ENCODE results near the gene NUBP2. TPM values are rescaled to one million over a fixed set of nuclear protein-coding genes. Genes with fewer than 3 reads are reported as not detected.
"Not testable (repeated sequence)": the region's sequence is repeated elsewhere in the genome, so short reads cannot be mapped to it uniquely, and the experiment has no call there.

NUBP2 gene
- total RNA-seq, 1 experiment from 2014 or later = 123 TPM

GRCh38 chr16:1799263-1799662, 16.5 kb downstream of the NUBP2 start:
- DNase-seq (ENCODE audit: low read depth) = not testable (repeated sequence)

DNA sequence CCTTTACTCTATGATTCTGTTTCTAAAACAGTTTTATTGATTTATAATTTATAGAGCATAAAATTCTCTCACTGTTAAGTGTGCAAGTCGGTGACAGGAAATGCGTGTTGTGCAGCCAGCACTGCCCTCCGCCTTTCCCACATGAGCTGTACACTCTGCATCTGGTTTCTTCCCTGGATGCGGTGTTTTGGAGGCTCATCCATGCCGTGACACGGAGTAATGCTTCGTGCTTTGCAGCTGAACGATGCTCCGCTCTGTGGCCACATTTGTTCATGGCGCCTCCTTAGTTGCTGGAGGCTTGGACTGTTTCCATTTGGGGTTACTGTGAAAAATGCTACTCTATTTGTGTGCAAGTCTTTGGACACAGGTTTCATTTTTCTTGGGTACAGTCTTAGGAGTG, 17.9 kb downstream of the NUBP2 start:
- DNase-seq (ENCODE audit: low read depth) = no peak

DNA sequence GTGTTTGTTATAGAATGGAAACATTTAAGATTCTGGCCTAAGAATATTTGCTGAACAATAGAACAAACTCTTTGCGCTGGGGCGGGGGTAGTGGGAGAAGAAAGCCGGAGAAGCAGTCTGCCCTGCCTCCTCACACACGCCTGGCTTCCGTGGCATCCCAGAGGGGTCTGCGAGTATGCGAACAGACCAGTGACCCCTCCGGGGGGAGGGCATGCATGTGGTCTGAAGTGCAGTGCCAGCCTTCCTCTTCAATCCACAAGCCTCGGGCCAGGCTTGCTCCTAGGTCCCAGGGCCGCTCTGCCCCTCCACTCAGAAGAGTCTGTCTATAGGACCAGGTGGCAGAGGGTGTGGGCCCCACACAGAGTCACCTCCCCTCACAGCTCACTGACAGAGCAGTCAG, 24.9 kb downstream of the NUBP2 start:
- DNase-seq (ENCODE audit: low read depth) = no peak

DNA sequence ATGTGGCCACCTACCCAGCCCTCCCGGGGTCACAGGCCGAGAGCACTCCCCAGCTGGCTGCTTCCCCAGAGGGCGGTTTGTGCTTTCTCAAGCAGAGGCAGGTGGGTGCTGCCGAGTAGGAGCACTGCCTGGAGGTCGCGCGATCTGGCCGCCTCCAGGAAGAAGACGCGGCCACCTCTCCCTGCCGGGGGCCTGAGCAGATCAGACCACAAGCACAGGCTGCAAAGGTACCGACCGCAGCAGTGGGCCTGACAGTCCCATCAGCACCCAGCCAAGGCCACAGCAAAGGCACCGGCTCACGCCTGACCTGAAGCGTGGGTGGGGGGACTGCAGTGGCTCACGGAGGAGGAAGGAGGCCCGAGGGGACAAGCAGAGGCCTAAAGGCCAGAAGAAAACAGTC, 25.9 kb downstream of the NUBP2 start:
- DNase-seq (ENCODE audit: low read depth) = no peak

DNA sequence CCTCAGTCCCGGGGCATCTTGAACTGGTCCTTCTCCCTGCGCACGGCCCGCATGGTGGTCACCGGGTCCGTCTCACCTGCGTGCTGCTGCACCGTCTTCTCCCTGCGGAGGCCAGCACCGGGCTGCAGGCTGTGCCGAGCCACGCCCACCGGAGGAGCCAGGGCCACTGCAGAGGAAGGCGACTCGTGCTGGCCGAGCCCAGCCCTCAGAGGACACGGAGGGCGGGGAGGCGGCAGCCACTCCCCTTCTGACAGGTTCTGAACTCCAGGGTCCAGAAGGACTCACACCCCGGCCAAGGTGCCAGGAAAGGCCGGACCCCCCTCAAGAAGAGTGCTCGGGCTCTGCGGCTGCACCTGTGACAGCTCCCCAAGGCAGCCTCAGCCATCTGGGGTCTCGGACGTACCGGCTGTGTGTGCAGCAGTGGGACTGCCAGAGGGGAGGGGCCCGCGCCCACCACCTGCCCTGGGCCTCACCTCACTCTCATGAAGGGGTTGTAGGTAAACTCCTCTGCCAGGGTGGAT, 26.6 kb downstream of the NUBP2 start:
- DNase-seq (ENCODE audit: low read depth) = no peak

GRCh38 chr16:1810106-1810505, 27.3 kb downstream of the NUBP2 start:
- no peak for DNase-seq (ENCODE audit: low read depth)

GRCh38 chr16:1810536-1810935, 27.8 kb downstream of the NUBP2 start:
- no peak for DNase-seq (ENCODE audit: low read depth)

DNA sequence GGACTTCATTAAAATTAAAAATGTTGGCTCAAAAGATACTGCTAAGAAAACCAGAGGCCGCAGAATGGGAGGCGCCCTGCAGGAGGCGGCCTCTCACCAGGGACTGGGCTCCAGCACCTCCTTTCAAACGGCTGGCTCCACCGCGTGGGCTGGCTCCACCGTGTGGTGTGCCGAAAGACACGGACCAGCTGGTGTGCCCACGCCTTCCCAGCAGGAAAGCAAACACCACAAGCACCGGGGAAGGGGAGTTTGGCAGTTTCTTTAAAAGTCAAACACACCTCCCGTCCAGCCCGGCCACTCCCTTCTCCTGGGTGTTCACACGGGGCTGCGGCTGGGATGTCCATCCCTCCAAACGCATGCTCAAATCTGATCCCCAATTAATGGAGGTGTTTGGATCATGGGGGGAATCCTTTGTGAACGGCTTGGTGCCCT, 30.0 kb downstream of the NUBP2 start:
- peak; percentile 12 for DNase-seq (ENCODE audit: low read depth)

GRCh38 chr16:1815461-1815860, 32.7 kb downstream of the NUBP2 start:
- no peak for DNase-seq (ENCODE audit: low read depth)

DNA sequence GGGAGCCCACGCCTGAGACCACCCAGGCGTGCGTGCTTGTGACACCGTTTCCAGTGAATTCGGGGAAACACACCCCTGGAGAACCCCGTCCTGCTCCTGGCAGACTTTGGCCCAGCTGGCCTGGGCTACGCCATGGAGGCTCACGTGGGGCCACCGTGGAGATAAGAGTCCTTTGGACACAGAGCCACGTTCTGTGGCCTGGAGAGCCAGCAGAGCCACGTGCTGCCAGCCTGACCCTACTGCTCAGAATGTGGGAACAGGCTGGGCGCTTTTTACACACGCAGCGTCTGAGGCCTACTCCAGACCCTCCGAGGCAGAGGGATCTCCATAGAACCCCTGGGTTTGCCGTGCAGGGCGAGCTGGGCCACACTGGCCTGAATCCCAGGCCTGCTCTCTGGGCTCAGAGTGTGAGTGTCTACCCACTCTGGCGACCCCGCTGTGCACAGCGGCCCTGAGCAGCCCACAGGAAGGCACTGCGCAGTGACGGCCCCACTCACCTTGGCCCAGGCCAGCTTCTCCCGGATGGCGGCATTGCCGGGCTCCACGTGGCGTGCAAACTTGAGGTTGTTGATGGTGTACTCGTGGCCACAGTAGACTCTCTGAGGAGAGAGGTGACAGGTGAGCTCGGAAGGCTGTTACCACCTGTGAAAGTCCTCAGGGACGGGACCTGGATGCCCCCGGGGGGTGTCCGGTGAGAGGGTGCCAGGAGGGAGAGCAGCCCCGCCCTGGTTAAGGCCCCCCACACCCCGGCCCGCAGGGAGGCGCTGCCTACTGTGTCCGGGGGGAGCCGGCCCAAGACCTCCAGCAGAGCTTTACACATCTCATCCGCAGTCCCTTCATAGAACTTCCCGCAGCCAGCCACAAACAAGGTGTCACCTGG, 33.9 kb downstream of the NUBP2 start:
- no peak for DNase-seq (ENCODE audit: low read depth)

DNA sequence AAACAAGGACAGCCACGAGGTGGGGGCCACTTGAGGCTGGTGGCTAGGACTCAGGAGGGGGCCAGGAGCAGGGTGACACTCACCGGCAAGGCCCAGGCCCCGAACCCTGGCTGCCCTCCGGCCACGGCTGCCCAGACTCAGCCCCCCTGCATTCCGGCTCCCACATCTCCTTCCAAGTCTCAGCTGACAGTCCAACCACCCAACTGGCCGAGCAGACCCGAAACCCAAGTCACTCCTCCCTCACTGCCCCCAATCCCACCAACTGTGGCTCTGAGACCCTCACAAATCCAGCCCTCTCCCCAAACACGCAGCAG, 34.5 kb downstream of the NUBP2 start:
- no peak for DNase-seq (ENCODE audit: low read depth)

- DNase-seq (ENCODE audit: low read depth) = no peak
Measured at GRCh38 chr16:1817716-1818115, 35.0 kb downstream of the NUBP2 start.

DNA sequence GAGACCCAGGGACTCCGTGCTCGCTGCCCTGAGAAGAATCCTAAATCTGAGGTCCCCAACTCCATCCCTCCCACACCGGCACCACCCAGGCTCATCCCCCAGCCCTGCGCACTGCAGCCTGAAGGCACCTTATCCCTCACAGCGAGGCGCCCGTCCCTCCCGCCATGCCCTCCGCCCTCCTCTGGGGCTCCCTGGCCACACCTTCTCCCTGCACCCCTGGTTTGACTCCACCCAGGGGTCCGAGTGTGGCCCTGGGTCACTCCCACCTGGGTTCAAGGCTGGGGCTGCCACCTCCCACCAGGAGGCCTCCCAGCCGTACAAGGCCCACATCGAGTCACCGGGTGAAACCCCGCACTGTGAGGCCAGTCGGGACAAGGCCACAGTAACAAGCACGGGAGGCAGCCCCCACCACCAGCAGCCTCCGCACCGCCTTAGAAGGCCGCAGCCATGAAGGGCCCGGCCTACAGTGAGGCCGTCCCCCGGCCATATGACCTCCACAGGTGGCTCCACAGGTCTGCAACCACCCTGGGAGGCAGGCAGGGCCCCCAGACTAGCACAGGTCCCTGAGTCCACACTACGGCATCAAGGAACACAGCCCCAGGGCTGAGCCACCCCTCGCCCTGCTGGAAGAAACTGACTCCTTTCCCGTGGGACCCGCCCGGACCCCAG, 35.6 kb downstream of the NUBP2 start:
- DNase-seq (ENCODE audit: low read depth) = no peak

- no peak for DNase-seq (ENCODE audit: low read depth)
Measured at GRCh38 chr16:1818873-1819525, 36.2 kb downstream of the NUBP2 start.

DNA sequence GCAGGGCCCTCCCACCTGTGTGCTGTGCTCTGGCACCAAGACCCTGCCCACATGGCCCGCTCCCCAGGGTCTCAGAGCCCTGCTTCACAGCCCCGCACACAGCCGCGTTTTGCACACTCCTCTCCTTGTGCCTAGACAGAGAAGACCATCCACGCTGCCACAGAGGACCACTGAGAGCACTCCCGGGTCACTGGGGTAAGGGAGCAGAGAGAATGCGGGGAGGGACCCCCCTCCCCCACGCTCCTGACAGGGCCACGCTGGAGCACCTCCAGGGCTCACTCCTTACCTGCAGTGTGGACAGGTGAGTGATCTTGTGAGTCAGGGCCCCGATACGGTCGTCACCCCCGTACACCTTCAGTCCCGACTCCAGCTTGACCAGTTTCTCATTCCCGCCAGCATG, 36.9 kb downstream of the NUBP2 start:
- DNase-seq (ENCODE audit: low read depth) = no peak

- DNase-seq (ENCODE audit: low read depth) = no peak
Measured at GRCh38 chr16:1820096-1820945, 37.6 kb downstream of the NUBP2 start.

DNA sequence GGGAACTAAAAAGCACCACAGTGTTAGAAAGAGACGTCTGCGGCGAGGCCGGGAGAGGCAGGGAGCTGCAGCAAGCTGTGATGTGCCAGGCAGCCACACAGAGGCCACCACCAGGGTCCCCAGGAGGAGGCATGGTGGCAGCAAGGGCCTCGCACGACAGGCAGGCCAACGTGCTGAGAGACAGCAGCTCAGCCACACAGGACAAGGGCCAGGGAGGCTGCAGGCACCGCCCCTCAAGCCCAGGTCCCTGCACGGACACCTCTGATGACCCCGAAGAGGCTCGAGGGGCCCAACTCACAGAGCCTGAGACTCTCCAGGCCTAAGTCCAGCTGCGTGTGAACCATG, 38.2 kb downstream of the NUBP2 start:
- DNase-seq (ENCODE audit: low read depth) = no peak

- no peak for DNase-seq (ENCODE audit: low read depth)
Measured at GRCh38 chr16:1821861-1822611, 39.3 kb downstream of the NUBP2 start.

- no peak for DNase-seq (ENCODE audit: low read depth)
Measured at GRCh38 chr16:1822801-1823200, 40.0 kb downstream of the NUBP2 start.

DNA sequence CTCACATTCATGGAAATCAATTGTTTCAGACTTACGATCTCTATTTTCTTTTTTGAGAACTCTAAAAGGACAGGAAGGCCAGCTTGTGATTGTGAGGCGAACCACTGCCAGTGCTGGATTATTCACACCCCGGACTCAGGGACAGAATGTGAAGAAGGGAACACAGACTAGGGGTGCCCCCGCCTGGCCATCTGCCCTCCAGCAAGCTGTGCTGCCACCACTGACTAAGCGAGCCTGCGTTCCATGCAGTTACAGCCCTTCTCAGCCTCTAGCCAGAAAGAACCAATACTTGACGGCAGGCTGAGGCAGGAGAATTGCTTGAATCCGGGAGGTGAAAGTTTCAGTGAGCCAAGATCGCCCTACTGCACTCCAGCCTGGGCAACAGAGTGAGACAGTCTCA, 41.1 kb downstream of the NUBP2 start:
- DNase-seq (ENCODE audit: low read depth) = peak; percentile 73
